ENCODE measurements around the gene KIAA0513. TPM values are rescaled to one million over a fixed set of nuclear protein-coding genes. Genes with fewer than 3 reads are reported as not detected.

The KIAA0513 gene
- total and polyA plus RNA-seq, 2 of the 13 experiments (the other 11 are each of a cell fraction or from before 2014, with no cell fraction given) = 1.8 TPM

DNA sequence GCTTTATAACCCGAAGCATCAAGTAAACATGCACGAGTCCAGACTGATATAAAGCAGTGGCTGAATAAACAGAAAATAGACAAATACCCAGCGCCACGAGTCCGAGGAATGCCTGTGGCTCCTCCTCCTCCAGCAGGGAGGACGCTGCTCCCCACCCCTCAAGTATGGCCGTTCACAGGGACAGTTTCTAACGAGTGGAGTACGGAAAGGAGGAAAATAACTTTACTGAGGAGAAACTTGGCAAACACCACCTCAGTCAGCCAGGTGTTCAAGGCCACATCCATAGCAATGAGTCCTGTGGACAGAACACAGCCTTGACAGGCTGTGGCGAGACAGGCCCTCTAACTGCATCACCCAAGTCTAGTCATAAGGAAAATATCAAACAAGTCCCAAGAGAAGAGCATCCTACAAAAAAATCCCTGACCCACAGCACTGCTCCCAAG lies 25.5 kb upstream of the KIAA0513 start (continued):
- TF ChIP-seq FOSL2 (CRISPR knock-in tag; IDR thresholded peaks at IDR 0.05) (peak; percentile 43), SSRP1 (CRISPR knock-in tag; IDR thresholded peaks at IDR 0.05) (0 out of 2 replicates have a peak, but pooled peaks have one; percentile 60), NFE2L2 (IDR thresholded peaks at IDR 0.05; ENCODE audit: low read length) (no peak), MXI1 (IDR thresholded peaks at IDR 0.05; ENCODE audit: borderline replicate concordance, low read depth, low read length) (0 out of 3 replicates have a peak, but pooled peaks have one; percentile 43), ZNF263 (CRISPR knock-in tag; IDR thresholded peaks at IDR 0.05) (peak; percentile 96), KMT2B (CRISPR knock-in tag; IDR thresholded peaks at IDR 0.05) (0 out of 2 replicates have a peak, but pooled peaks have one; percentile 27)
- TF ChIP-seq, protein P1, sequence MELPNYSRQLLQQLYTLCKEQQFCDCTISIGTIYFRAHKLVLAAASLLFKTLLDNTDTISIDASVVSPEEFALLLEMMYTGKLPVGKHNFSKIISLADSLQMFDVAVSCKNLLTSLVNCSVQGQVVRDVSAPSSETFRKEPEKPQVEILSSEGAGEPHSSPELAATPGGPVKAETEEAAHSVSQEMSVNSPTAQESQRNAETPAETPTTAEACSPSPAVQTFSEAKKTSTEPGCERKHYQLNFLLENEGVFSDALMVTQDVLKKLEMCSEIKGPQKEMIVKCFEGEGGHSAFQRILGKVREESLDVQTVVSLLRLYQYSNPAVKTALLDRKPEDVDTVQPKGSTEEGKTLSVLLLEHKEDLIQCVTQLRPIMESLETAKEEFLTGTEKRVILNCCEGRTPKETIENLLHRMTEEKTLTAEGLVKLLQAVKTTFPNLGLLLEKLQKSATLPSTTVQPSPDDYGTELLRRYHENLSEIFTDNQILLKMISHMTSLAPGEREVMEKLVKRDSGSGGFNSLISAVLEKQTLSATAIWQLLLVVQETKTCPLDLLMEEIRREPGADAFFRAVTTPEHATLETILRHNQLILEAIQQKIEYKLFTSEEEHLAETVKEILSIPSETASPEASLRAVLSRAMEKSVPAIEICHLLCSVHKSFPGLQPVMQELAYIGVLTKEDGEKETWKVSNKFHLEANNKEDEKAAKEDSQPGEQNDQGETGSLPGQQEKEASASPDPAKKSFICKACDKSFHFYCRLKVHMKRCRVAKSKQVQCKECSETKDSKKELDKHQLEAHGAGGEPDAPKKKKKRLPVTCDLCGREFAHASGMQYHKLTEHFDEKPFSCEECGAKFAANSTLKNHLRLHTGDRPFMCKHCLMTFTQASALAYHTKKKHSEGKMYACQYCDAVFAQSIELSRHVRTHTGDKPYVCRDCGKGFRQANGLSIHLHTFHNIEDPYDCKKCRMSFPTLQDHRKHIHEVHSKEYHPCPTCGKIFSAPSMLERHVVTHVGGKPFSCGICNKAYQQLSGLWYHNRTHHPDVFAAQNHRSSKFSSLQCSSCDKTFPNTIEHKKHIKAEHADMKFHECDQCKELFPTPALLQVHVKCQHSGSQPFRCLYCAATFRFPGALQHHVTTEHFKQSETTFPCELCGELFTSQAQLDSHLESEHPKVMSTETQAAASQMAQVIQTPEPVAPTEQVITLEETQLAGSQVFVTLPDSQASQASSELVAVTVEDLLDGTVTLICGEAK (IDR thresholded peaks at IDR 0.05) = no peak
- TF ChIP-seq, protein P1 (CRISPR knock-in tag; IDR thresholded peaks at IDR 0.05) = 0 out of 2 replicates have a peak, but pooled peaks have one; percentile 14
- TF ChIP-seq, protein P2, sequence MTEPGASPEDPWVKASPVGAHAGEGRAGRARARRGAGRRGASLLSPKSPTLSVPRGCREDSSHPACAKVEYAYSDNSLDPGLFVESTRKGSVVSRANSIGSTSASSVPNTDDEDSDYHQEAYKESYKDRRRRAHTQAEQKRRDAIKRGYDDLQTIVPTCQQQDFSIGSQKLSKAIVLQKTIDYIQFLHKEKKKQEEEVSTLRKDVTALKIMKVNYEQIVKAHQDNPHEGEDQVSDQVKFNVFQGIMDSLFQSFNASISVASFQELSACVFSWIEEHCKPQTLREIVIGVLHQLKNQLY (CRISPR knock-in tag; IDR thresholded peaks at IDR 0.05) = 0 out of 2 replicates have a peak, but pooled peaks have one; percentile 67

All from HepG2 (cell line).